ENCODE data around the gene B3GNT9. TPM values are rescaled to one million over a fixed set of nuclear protein-coding genes. Genes with fewer than 3 reads are reported as not detected.

Gene B3GNT9
- total RNA-seq, 2 donors from 2014 or later = 7.2 to 11.0 TPM

GRCh38 chr16:67179421-67180080 is 28.8 kb upstream of the B3GNT9 start:
- Mint-ChIP-seq H3K36me3 (ENCODE audit: low read depth) (peaks cover 9% of the 10 kb centered on the region), H3K9me3 (no peaks in the 10 kb centered on the region), H3K27me3 (ENCODE audit: insufficient read depth) (peaks cover 38% of the 10 kb centered on the region), H3K4me3 (no peak overlapping the region), H3K4me1 (peaks cover 3% of the 10 kb centered on the region), H3K27ac (no peak overlapping the region)
- no peaks in the 10 kb centered on the region for H3K4me1 ChIP-seq (ENCODE audit: control insufficient read depth, insufficient read depth, low read length)
- peak; percentile 74 for DNase-seq
- H3K27me3 ChIP-seq (ENCODE audit: control insufficient read depth, insufficient read depth, low read length, poor library complexity, severe bottlenecking) = peaks cover 43% of the 10 kb centered on the region
- H3K9ac ChIP-seq (ENCODE audit: extremely low read depth, low read length, poor library complexity, severe bottlenecking) = no peak overlapping the region
- no peak overlapping the region for H3K27ac ChIP-seq (ENCODE audit: low read depth, low read length)
- no peak overlapping the region for H3K4me3 ChIP-seq (ENCODE audit: low read length)
- H3K9me3 ChIP-seq (ENCODE audit: control insufficient read depth, low read length) = no peaks in the 10 kb centered on the region
- peaks cover 7% of the 10 kb centered on the region for H3K36me3 ChIP-seq (ENCODE audit: control insufficient read depth, insufficient read depth, low read length)
- 94 to 96% methylated on average over 8 to 13 of the region's 13 CpGs for WGBS, 2 experiments (ENCODE audit: insufficient coverage in 1 of 2, insufficient read length in 1 of 2)
- TF ChIP-seq CTCF (conservative IDR thresholded peaks at IDR 0.05) = peak; percentile 59

DNA sequence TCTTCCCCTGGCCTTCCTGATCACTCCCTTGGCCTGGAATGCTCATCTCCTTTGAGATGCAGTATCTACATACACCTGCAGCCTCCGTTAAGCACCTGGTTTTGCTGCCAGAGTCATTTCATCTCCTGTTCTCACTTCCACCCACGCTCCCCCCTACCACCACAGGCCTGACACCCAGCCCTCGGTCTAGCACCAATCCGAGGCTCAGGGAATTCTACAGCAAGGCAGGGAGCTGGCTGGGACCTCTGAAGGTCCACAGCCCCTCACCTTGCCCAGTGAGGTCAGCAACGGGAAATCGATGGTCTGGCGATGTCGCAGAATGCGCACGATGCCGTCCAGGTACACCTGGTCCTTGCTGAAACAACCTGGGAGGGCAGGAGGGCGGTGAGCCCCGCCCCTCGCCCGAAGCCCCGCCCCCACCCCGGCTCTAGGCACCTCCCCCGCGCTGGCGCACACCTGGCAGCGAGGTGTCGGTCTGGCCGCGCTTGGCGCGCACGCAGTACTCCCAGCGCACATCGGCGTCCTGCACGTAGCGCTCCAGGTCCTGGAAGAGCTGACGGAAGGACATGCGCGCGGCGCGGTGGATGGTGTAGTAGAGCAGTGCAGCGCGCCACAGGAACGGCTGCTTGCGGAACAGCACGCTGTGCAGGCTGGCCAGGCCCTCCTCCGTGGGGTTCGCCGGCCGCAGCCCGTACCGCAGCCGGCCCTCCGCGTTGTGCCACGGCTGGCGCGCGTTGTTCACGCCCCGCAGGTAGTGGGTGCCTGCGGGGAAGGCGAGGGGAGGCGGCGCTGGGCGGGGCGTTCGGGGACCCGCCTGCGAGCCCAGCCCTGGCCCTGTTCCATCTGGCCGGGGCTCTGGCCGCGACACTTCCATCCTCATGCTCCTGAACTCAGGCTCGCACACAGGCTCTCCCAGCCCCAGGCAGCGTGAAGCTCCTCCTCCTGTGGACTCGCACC is 27.2 kb upstream of the B3GNT9 start:
- no peak overlapping the region for H3K27ac Mint-ChIP-seq
- Histone ChIP-seq H3K27ac (ENCODE audit: low read depth, low read length) (no peak overlapping the region), H3K9ac (ENCODE audit: extremely low read depth, low read length, poor library complexity, severe bottlenecking) (no peak overlapping the region), H3K9me3 (ENCODE audit: control insufficient read depth, low read length) (no peaks in the 10 kb centered on the region), H3K4me3 (ENCODE audit: low read length) (peak overlapping the region; percentile 62), H3K27me3 (ENCODE audit: control insufficient read depth, insufficient read depth, low read length, poor library complexity, severe bottlenecking) (peaks cover 53% of the 10 kb centered on the region), H3K4me1 (ENCODE audit: control insufficient read depth, insufficient read depth, low read length) (no peaks in the 10 kb centered on the region), H3K36me3 (ENCODE audit: control insufficient read depth, insufficient read depth, low read length) (peaks cover 7% of the 10 kb centered on the region)
- peaks cover 9% of the 10 kb centered on the region for H3K36me3 Mint-ChIP-seq (ENCODE audit: low read depth)
- H3K4me1 Mint-ChIP-seq = peaks cover 12% of the 10 kb centered on the region
- peaks cover 48% of the 10 kb centered on the region for H3K27me3 Mint-ChIP-seq (ENCODE audit: insufficient read depth)
- DNase-seq = peak; percentile 97
- peak overlapping the region; percentile 47 for H3K4me3 Mint-ChIP-seq
- WGBS, 2 experiments (ENCODE audit: insufficient coverage in 1 of 2, insufficient read length in 1 of 2) = 8 to 22% methylated on average over 7 to 73 of the region's 73 CpGs
- TF ChIP-seq CTCF (conservative IDR thresholded peaks at IDR 0.05) = peak; percentile 21
- H3K9me3 Mint-ChIP-seq = no peaks in the 10 kb centered on the region

DNA sequence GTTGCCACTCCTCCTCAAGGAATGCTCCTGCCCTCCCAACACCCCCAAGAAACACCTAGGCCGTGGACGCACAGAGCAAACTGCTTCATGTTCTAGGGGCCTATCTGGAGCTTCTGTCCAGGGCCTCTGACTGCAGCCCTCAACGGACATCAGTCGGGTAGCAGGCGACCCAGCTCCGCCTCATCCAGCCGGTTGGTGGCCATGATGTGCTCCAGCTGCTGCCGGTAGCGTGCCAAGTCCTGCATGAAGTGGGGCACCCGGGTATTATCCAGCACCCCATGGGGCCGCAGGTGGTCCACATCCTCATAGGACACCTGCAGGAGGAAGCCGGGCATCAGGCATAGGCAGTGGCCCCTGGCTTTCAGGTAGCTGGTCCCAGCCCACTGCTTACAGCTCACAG is 25.9 kb upstream of the B3GNT9 start:
- H3K27ac Mint-ChIP-seq = no peak overlapping the region
- DNase-seq = peak; percentile 39
- no peaks in the 10 kb centered on the region for H3K4me1 ChIP-seq (ENCODE audit: control insufficient read depth, insufficient read depth, low read length)
- no peak overlapping the region for H3K9ac ChIP-seq (ENCODE audit: extremely low read depth, low read length, poor library complexity, severe bottlenecking)
- H3K27me3 Mint-ChIP-seq (ENCODE audit: insufficient read depth) = peaks cover 58% of the 10 kb centered on the region
- no peaks in the 10 kb centered on the region for H3K9me3 ChIP-seq (ENCODE audit: control insufficient read depth, low read length)
- H3K27ac ChIP-seq (ENCODE audit: low read depth, low read length) = no peak overlapping the region
- 91% methylated on average over 7 to 12 of the region's 12 CpGs for WGBS, 2 experiments (ENCODE audit: insufficient coverage in 1 of 2, insufficient read length in 1 of 2)
- TF ChIP-seq CTCF (conservative IDR thresholded peaks at IDR 0.05) = no peak
- H3K36me3 ChIP-seq (ENCODE audit: control insufficient read depth, insufficient read depth, low read length) = peaks cover 7% of the 10 kb centered on the region
- H3K36me3 Mint-ChIP-seq (ENCODE audit: low read depth) = peaks cover 9% of the 10 kb centered on the region
- no peak overlapping the region for H3K4me3 Mint-ChIP-seq
- H3K27me3 ChIP-seq (ENCODE audit: control insufficient read depth, insufficient read depth, low read length, poor library complexity, severe bottlenecking) = peaks cover 59% of the 10 kb centered on the region
- H3K4me3 ChIP-seq (ENCODE audit: low read length) = no peak overlapping the region
- peaks cover 13% of the 10 kb centered on the region for H3K4me1 Mint-ChIP-seq
- no peaks in the 10 kb centered on the region for H3K9me3 Mint-ChIP-seq
